Vagina (tissue), 2 donors: ENCODE measurements around the gene VWA3A. TPM values are rescaled to one million over a fixed set of nuclear protein-coding genes. Genes with fewer than 3 reads are reported as not detected.

ENCODE experiments used
- DNase-seq, 2 donors: peaks; one replicate each; pipeline ENCODE4 v3.0.0-alpha.2; 2017; ENCODE audit errors: extremely low spot score in 2 of 2
- H3K27ac ChIP-seq: fragments of 200-600 bp; sonication (generic); one replicate; pipeline ENCODE4 v1.5.1; 2019
- H3K27me3 ChIP-seq: fragments of 200-600 bp; sonication (generic); one replicate; pipeline ENCODE4 v1.5.1; 2019
- H3K36me3 ChIP-seq, 2 donors: fragments of 200-600 bp; sonication (generic); one replicate each; pipeline ENCODE4 v1.5.1; 2017 to 2019
- H3K4me1 ChIP-seq: fragments of 200-600 bp; sonication (generic); one replicate; pipeline ENCODE4 v1.5.1; 2019
- H3K4me3 ChIP-seq, 2 donors: fragments of 200-600 bp; sonication (generic); 1 replicate in 1 of 2; 2 replicates in 1 of 2; pipeline ENCODE4 v1.5.1; 2016 to 2019
- H3K9me3 ChIP-seq: fragments of 200-600 bp; sonication (generic); one replicate; pipeline ENCODE4 v1.5.1; 2019
- POLR2A ChIP-seq, 2 donors: fragments of 450-650 bp; IDR thresholded peaks; one replicate each; pipeline ENCODE4 v1.6.1; 2017; ENCODE audit warnings: antibody characterized with exemption in 2 of 2, mild to moderate bottlenecking in 2 of 2, moderate library complexity in 2 of 2
- POLR2AphosphoS5 ChIP-seq, 2 donors: sonication (generic); formaldehyde crosslinking; IDR thresholded peaks; one replicate each; pipeline ENCODE4 v1.9.0; 2017; ENCODE audit warnings: antibody characterized with exemption in 2 of 2, mild to moderate bottlenecking in 2 of 2, low read depth in 1 of 2; ENCODE audit not compliant: insufficient read depth in 1 of 2
- intact Hi-C: fragments of 100-400 bp; cut with DNase I; formaldehyde crosslinking; loops from one replicate; pipeline ENCODE4 v1.15.1; 2023
- total RNA-seq: library from RNA; depleted of rRNA; stranded (reverse); fragments of >200 nt; gene quantifications from one replicate; pipeline ENCODE4 v1.2.3, GENCODE V29; 2016
- TF ChIP-seq, protein P1 (sequence below), 3 experiments: fragments of 450-650 bp in 2 of 3; fragments of 200-600 bp in 1 of 3; sonication (generic) in 1 of 3; IDR thresholded peaks; one replicate each; pipeline ENCODE4 v1.5.1; 2017 to 2019; ENCODE audit warnings: antibody characterized with exemption in 3 of 3, mild to moderate bottlenecking in 2 of 3, moderate library complexity in 2 of 3

VWA3A gene
- total RNA-seq, 1 donor from 2014 or later, result not detected

DNA sequence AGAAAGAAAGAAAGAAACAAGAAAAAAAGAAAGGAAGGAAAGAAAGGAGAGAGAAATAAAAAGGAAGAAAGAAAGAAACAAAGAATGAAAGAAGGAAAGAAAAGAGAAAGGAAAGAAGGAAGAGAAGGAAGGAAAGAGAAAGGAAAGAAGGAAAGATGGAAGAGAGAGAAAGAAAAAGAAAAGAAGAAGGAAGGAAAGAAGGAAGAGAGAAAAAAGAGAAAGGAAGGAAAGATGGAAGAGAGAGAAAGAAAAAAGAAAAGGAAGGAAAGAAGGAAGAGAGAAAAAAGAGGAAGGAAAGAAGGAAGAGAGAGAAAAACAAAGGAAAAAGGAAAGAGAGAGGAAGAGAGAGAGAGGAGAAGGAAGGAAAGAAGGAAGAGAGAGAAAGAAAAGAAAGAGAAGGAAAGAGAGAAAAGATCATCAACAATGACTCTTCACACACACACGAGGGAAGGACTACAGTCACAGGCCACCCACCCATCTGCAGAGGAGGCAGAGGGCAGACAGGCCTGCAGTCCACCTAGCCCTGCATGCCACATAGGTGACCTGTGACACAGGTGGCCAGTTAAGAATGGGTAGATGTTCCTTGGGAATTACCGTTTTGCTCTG is 23.9 kb downstream of the VWA3A start:
- Histone ChIP-seq H3K27ac (no peak overlapping the region), H3K4me1 (no peaks in the 10 kb centered on the region), H3K9me3 (no peaks in the 10 kb centered on the region), H3K27me3 (no peaks in the 10 kb centered on the region), H3K4me3 (no peak overlapping the region), H3K36me3 (no peaks in the 10 kb centered on the region)
- no peak for DNase-seq
- intact Hi-C loops, result no loop called here
- TF ChIP-seq POLR2AphosphoS5 (IDR thresholded peaks at IDR 0.05; ENCODE audit: insufficient read depth in 1 of 2, low read depth in 1 of 2), result no peak
- TF ChIP-seq POLR2A (IDR thresholded peaks at IDR 0.05), result no peak

DNA sequence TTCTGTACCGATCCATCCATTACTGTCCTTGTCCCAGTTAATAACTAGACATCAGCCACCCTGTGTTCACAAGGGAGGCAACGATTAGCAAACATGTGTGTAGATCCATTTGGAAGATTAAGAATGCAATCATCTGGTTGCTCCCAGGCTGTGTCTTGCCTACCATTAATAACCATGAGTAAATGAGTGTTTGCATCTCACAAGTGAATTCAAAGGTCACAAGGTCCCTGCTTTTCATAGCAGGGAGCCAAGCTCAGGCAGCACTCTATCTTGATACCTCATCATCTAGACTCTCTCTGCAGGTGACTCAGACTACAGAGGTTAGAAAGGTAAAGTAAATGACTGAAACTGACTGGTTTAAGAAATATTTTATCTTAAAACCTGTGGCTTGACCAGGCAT is 25.3 kb downstream of the VWA3A start:
- intact Hi-C loops, result no loop called here
- Histone ChIP-seq H3K27me3 (no peaks in the 10 kb centered on the region), H3K27ac (no peak overlapping the region), H3K9me3 (no peaks in the 10 kb centered on the region), H3K4me1 (no peaks in the 10 kb centered on the region), H3K36me3 (no peaks in the 10 kb centered on the region), H3K4me3 (no peak overlapping the region)
- no peak for DNase-seq
- TF ChIP-seq, protein P1, sequence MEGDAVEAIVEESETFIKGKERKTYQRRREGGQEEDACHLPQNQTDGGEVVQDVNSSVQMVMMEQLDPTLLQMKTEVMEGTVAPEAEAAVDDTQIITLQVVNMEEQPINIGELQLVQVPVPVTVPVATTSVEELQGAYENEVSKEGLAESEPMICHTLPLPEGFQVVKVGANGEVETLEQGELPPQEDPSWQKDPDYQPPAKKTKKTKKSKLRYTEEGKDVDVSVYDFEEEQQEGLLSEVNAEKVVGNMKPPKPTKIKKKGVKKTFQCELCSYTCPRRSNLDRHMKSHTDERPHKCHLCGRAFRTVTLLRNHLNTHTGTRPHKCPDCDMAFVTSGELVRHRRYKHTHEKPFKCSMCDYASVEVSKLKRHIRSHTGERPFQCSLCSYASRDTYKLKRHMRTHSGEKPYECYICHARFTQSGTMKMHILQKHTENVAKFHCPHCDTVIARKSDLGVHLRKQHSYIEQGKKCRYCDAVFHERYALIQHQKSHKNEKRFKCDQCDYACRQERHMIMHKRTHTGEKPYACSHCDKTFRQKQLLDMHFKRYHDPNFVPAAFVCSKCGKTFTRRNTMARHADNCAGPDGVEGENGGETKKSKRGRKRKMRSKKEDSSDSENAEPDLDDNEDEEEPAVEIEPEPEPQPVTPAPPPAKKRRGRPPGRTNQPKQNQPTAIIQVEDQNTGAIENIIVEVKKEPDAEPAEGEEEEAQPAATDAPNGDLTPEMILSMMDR (IDR thresholded peaks at IDR 0.05), result no peak
- TF ChIP-seq POLR2AphosphoS5 (IDR thresholded peaks at IDR 0.05; ENCODE audit: insufficient read depth in 1 of 2, low read depth in 1 of 2), result no peak
- TF ChIP-seq POLR2A (IDR thresholded peaks at IDR 0.05), result no peak

DNA sequence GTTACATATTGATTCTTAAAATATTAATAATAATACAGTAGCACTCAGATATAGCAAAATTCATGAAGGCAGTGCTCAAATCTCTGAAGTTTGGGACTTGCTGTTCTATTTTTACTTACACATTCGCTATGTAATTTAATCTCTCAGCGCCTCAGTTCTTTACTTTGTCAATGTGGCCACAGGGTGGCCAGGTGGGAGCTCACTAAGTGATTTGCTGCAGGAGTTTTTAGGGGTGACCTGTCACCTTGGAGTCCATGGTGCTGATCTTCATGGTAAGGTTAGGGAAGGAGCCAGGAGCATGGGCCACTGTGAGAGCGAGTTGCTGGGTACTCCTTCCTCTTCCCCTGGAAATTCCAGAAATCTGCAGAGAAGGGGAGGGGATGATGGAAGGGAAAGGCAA is 28.1 kb downstream of the VWA3A start:
- no peak overlapping the region for H3K27ac ChIP-seq
- H3K4me1 ChIP-seq, result no peaks in the 10 kb centered on the region
- no peaks in the 10 kb centered on the region for H3K9me3 ChIP-seq
- TF ChIP-seq POLR2AphosphoS5 (IDR thresholded peaks at IDR 0.05; ENCODE audit: insufficient read depth in 1 of 2, low read depth in 1 of 2), result no peak
- no peak for TF ChIP-seq POLR2A (IDR thresholded peaks at IDR 0.05)
- TF ChIP-seq, protein P1 (IDR thresholded peaks at IDR 0.05), result no peak
- no peaks in the 10 kb centered on the region for H3K36me3 ChIP-seq
- intact Hi-C loops, result no loop called here
- DNase-seq, result no peak
- no peak overlapping the region for H3K4me3 ChIP-seq
- H3K27me3 ChIP-seq, result no peaks in the 10 kb centered on the region

DNA sequence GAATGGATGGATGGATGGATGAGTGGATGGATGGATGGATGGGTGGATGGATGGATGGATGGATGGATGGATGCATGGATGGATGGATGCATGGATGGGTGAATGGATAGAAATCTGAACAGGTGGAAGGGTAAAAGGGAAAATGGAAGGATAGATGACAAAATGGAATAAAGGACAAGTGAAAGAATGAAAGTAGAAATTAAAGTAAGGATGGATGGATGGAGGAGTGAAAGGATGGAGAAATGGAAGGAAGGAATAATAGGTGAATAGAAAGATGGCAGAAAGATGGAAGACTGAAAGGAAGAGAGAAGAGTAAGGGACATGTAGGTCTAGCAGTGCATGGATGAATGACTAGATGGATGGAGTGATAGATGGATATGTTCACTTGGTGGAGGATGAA is 29.9 kb downstream of the VWA3A start:
- H3K27me3 ChIP-seq, result no peaks in the 10 kb centered on the region
- H3K4me1 ChIP-seq, result no peaks in the 10 kb centered on the region
- intact Hi-C loops, result no loop called here
- no peaks in the 10 kb centered on the region for H3K9me3 ChIP-seq
- no peak overlapping the region for H3K27ac ChIP-seq
- no peak for TF ChIP-seq POLR2A (IDR thresholded peaks at IDR 0.05)
- no peaks in the 10 kb centered on the region for H3K36me3 ChIP-seq
- no peak for DNase-seq
- H3K4me3 ChIP-seq, result no peak overlapping the region

DNA sequence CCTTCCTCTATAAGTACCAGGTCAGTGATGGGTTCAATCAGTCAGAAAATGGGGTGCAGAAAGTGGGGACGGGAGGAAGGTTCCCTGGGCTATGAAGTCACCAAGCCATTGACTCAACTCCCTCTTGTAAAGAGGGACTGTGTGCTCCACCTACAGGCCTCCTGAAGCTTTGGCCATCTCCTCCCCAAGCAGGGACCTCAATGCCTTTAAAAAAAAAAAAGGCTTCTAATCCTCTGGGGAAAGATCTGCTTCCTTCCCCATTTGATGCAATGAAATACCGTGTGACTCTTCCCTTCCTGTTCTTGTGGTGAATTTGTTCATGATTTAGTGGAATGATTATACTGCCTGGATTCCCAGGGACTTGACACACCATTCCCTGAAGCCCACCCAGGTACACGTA is 30.8 kb downstream of the VWA3A start:
- H3K27me3 ChIP-seq, result no peaks in the 10 kb centered on the region
- TF ChIP-seq POLR2AphosphoS5 (IDR thresholded peaks at IDR 0.05; ENCODE audit: insufficient read depth in 1 of 2, low read depth in 1 of 2), result no peak
- no peak for TF ChIP-seq POLR2A (IDR thresholded peaks at IDR 0.05)
- TF ChIP-seq, protein P1 (IDR thresholded peaks at IDR 0.05), result no peak
- H3K4me3 ChIP-seq, result no peak overlapping the region
- no peak for DNase-seq
- no peaks in the 10 kb centered on the region for H3K36me3 ChIP-seq
- no peaks in the 10 kb centered on the region for H3K9me3 ChIP-seq
- intact Hi-C loops, result no loop called here
- no peak overlapping the region for H3K27ac ChIP-seq
- H3K4me1 ChIP-seq, result no peaks in the 10 kb centered on the region

- Histone ChIP-seq H3K4me3 (no peak overlapping the region), H3K9me3 (no peaks in the 10 kb centered on the region), H3K4me1 (no peaks in the 10 kb centered on the region), H3K27ac (no peak overlapping the region), H3K36me3 (no peaks in the 10 kb centered on the region), H3K27me3 (no peaks in the 10 kb centered on the region)
- no peak for TF ChIP-seq POLR2A (IDR thresholded peaks at IDR 0.05)
- TF ChIP-seq, protein P1 (IDR thresholded peaks at IDR 0.05), result no peak
- TF ChIP-seq POLR2AphosphoS5 (IDR thresholded peaks at IDR 0.05; ENCODE audit: insufficient read depth in 1 of 2, low read depth in 1 of 2), result no peak
- intact Hi-C loops, result no loop called here
- no peak for DNase-seq
Observed at GRCh38 chr16:22123759-22124490, 31.6 kb downstream of the VWA3A start.
